Stimulated activated effector memory CD8-positive, alpha-beta T cell treated with anti-CD3 and anti-CD28 coated beads, Interleukin-12 subunit alpha, Interleukin-12 subunit beta, amount 100 ng/mL, for 72 hours (primary cell): ENCODE data around the gene ZNF397.

Source experiments
- ATAC-seq: fragments of 150-1000 bp; cut with Tn5 transposase; 2 replicates; pipeline ENCODE4 v1.10.0; 2021
- DNase-seq, 2 donors: peaks; one replicate each; pipeline ENCODE4 v3.0.0; 2021 to 2022; ENCODE audit warnings: low spot score in 2 of 2
- H3K27ac Mint-ChIP-seq: one replicate; pipeline ENCODE4 v1.8.0; 2022; ENCODE audit warnings: mild to moderate bottlenecking, mixed read lengths
- H3K36me3 Mint-ChIP-seq: one replicate; pipeline ENCODE4 v1.8.0; 2022; ENCODE audit warnings: mild to moderate bottlenecking, mixed read lengths
- H3K4me1 Mint-ChIP-seq: one replicate; pipeline ENCODE4 v1.8.0; 2022; ENCODE audit warnings: mixed read lengths
- H3K4me3 Mint-ChIP-seq: one replicate; pipeline ENCODE4 v1.8.0; 2022; ENCODE audit warnings: mild to moderate bottlenecking, mixed read lengths
- H3K9me3 Mint-ChIP-seq: one replicate; pipeline ENCODE4 v1.8.0; 2022; ENCODE audit warnings: mixed read lengths

Gene ZNF397

GRCh38 chr18:35231052-35231451 is 9.8 kb upstream of the ZNF397 start:
- Mint-ChIP-seq H3K27ac (no peak overlapping the region), H3K4me3 (peak overlapping the region; percentile 52), H3K36me3 (no peaks in the 10 kb centered on the region), H3K4me1 (peaks cover 5% of the 10 kb centered on the region), H3K9me3 (no peaks in the 10 kb centered on the region)
- ATAC-seq (peak; percentile 85), DNase-seq (peak; percentile 66 to 83)

- Mint-ChIP-seq H3K4me3 (no peak overlapping the region), H3K36me3 (peaks cover 13% of the 10 kb centered on the region), H3K4me1 (peaks cover 5% of the 10 kb centered on the region), H3K27ac (no peak overlapping the region), H3K9me3 (no peaks in the 10 kb centered on the region)
- ATAC-seq: no peak
- DNase-seq: no peak
These were observed 4.1 kb upstream of the ZNF397 start for GRCh38 chr18:35236571-35237363.

DNA sequence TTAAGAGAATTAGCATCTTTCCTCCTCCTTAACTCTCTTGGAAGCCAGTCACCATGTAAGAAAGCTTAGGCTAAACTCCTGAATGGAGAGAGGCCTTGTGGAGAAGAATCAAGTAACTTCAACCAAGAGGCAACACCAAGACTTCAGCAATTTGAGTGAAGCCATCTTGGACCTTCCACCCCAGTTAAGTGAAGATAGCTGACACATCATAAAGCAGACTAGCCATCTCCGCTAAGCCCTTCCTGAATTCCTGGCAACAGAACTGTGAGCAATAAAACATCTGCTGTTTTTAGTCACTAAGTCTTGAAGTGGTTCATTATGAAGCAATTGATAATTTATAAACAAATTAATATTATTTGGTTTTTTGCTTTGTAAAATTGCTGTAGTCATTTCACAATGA is 1.5 kb upstream of the ZNF397 start:
- no peak for DNase-seq
- peaks cover 6% of the 10 kb centered on the region for H3K9me3 Mint-ChIP-seq
- peaks cover 20% of the 10 kb centered on the region for H3K4me1 Mint-ChIP-seq
- no peak for ATAC-seq
- peaks cover 35% of the 10 kb centered on the region for H3K36me3 Mint-ChIP-seq
- no peak overlapping the region for H3K27ac Mint-ChIP-seq
- H3K4me3 Mint-ChIP-seq: no peak overlapping the region

DNA sequence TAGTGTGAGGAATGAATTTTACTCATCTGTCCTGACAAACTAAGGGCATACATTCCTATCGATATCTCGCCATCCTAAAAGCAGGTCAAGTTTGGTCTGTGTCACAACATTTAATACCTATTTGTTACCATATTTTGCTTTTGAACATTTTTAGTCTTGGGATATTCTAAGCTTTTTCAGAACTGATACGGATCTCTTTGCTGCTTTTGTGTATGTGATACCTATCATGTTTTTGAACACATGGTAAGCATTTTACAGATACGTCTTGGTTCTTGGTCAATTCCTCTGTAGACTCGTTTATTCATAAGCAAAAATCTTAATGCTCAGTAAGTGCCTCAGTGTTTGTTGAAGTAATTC is 592 bp downstream of the ZNF397 start:
- Mint-ChIP-seq H3K27ac (peak overlapping the region; percentile 99), H3K36me3 (peaks cover 57% of the 10 kb centered on the region), H3K4me1 (peaks cover 26% of the 10 kb centered on the region), H3K9me3 (peaks cover 13% of the 10 kb centered on the region), H3K4me3 (peak overlapping the region; percentile 94)
- DNase-seq (no peak), ATAC-seq (no peak)

DNA sequence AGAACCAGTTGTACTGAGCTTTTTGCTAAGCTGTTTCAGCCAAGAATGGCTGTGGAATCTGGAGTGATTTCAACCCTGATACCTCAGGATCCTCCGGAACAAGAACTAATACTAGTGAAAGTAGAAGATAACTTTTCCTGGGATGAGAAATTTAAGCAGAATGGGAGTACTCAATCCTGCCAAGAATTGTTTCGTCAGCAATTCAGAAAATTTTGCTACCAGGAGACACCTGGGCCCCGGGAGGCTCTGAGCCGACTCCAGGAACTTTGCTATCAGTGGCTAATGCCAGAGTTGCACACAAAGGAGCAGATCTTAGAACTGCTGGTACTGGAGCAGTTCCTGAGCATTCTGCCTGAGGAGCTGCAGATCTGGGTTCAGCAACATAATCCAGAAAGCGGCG is 1.6 kb downstream of the ZNF397 start:
- ATAC-seq (no peak), DNase-seq (no peak)
- peaks cover 31% of the 10 kb centered on the region for H3K4me1 Mint-ChIP-seq
- peak overlapping the region; percentile 67 for H3K27ac Mint-ChIP-seq
- peaks cover 15% of the 10 kb centered on the region for H3K9me3 Mint-ChIP-seq
- no peak overlapping the region for H3K4me3 Mint-ChIP-seq
- peaks cover 67% of the 10 kb centered on the region for H3K36me3 Mint-ChIP-seq

GRCh38 chr18:35244671-35245070 is 3.8 kb downstream of the ZNF397 start:
- H3K4me3 Mint-ChIP-seq: no peak overlapping the region
- H3K4me1 Mint-ChIP-seq: peaks cover 27% of the 10 kb centered on the region
- H3K36me3 Mint-ChIP-seq: peaks cover 89% of the 10 kb centered on the region

GRCh38 chr18:35245719-35246317 is 5.0 kb downstream of the ZNF397 start:
- Mint-ChIP-seq H3K36me3 (peaks cover 93% of the 10 kb centered on the region), H3K9me3 (peaks cover 17% of the 10 kb centered on the region), H3K4me1 (peaks cover 27% of the 10 kb centered on the region), H3K4me3 (no peak overlapping the region), H3K27ac (no peak overlapping the region)
- DNase-seq (no peak), ATAC-seq (no peak)

More at GRCh38 chr18:35244671-35245070, 3.8 kb downstream of the ZNF397 start:
- ATAC-seq: no peak
- peak overlapping the region; percentile 33 for H3K27ac Mint-ChIP-seq
- no peak for DNase-seq
- H3K9me3 Mint-ChIP-seq: peaks cover 15% of the 10 kb centered on the region

GRCh38 chr18:35246831-35247230 is 6.0 kb downstream of the ZNF397 start:
- H3K27ac Mint-ChIP-seq: peak overlapping the region; percentile 76
- ATAC-seq (no peak), DNase-seq (no peak)
- no peak overlapping the region for H3K4me3 Mint-ChIP-seq
- H3K4me1 Mint-ChIP-seq: peaks cover 27% of the 10 kb centered on the region
- H3K9me3 Mint-ChIP-seq: peaks cover 20% of the 10 kb centered on the region
- H3K36me3 Mint-ChIP-seq: peaks cover 91% of the 10 kb centered on the region

DNA sequence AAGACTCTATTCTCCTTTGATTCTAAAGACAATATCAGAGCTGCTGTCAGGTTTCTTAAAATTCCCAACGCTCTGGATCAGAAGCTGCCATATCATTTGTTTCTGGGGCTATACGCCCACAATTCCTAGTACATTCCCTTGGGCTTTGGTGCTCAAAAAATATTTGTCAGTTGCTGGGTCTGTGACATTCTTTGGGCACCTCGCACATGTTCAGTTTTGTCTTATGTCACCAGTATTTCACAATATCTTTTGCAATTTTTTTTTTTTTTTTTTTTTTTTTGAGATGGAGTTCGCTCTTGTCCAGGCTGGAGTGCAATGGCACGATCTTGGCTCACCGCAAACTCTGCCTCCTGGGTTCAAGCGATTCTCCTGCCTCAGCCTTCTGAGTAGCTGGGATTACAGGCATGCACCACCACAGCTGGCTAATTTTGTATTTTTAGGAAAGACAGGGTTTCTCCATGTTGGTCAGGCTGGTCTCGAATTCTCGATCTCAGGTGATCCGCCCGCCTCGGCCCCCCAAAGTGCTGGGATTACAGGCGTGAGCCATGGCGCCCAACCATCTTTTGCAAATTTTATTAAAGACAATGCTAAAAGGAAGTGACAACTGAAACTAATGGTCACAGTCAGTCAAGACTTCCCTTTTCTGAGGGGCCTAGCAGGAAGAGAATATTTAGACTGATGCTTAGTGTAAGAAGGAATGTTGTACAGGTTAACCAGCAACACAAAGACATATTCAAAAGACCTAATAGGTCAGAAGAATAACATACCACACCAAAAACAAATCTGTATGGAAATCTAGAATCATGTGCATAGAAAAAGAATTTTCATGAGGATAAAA is 6.8 kb downstream of the ZNF397 start:
- Mint-ChIP-seq H3K9me3 (peaks cover 24% of the 10 kb centered on the region), H3K4me1 (peaks cover 23% of the 10 kb centered on the region), H3K36me3 (peaks cover 86% of the 10 kb centered on the region), H3K27ac (no peak overlapping the region), H3K4me3 (no peak overlapping the region)
- DNase-seq (no peak), ATAC-seq (no peak)

DNA sequence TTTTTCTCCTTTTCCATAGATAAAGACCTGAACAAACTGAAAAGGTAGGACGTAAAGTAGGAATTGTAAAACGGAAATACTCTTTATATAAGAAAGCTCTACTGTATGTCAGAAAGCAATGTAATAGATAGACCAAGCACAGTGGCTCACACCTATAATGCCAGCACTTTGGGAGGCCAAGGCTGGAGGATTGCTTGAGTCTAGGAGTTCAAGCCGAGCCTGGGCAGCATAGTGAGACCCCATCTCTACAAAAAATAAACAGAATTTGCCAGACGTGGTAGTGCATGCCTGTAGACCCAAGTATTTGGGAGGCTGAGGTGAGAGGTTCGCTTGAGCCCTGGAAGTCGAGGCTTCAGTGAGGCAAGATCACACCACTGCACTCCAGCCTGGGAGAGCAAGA is 7.6 kb downstream of the ZNF397 start:
- no peak overlapping the region for H3K27ac Mint-ChIP-seq
- H3K36me3 Mint-ChIP-seq: peaks cover 78% of the 10 kb centered on the region
- H3K4me1 Mint-ChIP-seq: peaks cover 20% of the 10 kb centered on the region
- H3K9me3 Mint-ChIP-seq: peaks cover 26% of the 10 kb centered on the region
- no peak for ATAC-seq
- H3K4me3 Mint-ChIP-seq: no peak overlapping the region
- no peak for DNase-seq

- ATAC-seq (no peak), DNase-seq (no peak)
- peaks cover 21% of the 10 kb centered on the region for H3K9me3 Mint-ChIP-seq
- peaks cover 50% of the 10 kb centered on the region for H3K36me3 Mint-ChIP-seq
- no peak overlapping the region for H3K27ac Mint-ChIP-seq
- no peak overlapping the region for H3K4me3 Mint-ChIP-seq
- H3K4me1 Mint-ChIP-seq: no peaks in the 10 kb centered on the region
These were observed 11.6 kb downstream of the ZNF397 start for GRCh38 chr18:35252466-35252865.

DNA sequence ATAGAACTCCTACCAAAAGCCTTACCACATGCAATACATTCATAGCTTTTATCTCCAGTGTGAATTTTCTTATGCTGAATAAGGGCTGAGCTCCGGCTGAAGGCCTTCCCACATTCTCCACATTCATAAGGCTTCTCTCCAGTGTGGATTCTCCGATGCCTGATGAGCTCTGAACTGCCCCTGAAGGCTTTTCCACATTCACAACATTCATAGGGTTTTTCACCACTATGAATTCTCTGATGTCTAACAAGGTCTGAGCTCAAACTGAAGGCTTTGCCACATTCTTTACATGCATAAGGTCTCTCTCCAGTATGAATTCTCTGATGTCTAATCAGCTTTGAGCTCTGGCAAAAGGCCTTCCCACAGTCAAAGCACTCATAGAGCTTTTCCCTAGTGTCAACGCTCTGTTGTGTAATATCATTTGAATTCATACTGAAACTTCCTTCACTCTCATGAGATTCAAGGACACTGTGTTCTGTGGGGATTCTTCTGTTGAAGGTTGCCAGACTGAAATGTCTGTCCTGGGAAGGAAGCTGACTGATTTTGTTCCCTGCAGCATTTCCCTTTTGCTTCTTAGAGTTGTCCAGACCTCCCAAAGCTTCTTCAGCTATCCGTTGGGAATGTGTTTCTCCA is 12.9 kb downstream of the ZNF397 start:
- no peak overlapping the region for H3K4me3 Mint-ChIP-seq
- no peak for ATAC-seq
- no peak for DNase-seq
- H3K9me3 Mint-ChIP-seq: peaks cover 21% of the 10 kb centered on the region
- no peaks in the 10 kb centered on the region for H3K4me1 Mint-ChIP-seq
- no peak overlapping the region for H3K27ac Mint-ChIP-seq
- peaks cover 50% of the 10 kb centered on the region for H3K36me3 Mint-ChIP-seq

DNA sequence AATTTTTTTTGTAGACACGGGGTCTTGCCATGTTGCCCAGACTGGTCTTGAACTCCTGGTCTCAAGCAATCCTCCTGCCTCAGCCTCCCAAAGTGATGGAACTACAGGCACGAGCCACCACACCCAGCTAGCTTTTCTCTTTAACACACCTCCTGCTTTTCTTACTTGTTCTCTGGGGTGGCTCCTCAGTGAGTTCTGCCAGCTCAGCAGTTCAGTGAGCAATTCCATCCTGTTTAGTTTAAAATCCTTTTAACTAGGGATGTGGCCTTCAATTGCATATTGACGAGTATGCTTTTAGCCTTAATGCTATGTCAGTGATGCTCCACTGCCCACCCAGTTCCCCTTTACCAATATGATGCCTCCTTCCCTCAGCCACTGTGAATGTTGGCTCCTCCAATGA is 16.1 kb downstream of the ZNF397 start:
- H3K9me3 Mint-ChIP-seq: peaks cover 15% of the 10 kb centered on the region
- ATAC-seq: no peak
- no peak overlapping the region for H3K27ac Mint-ChIP-seq
- H3K36me3 Mint-ChIP-seq: peaks cover 28% of the 10 kb centered on the region
- DNase-seq: no peak
- no peak overlapping the region for H3K4me3 Mint-ChIP-seq
- no peaks in the 10 kb centered on the region for H3K4me1 Mint-ChIP-seq

DNA sequence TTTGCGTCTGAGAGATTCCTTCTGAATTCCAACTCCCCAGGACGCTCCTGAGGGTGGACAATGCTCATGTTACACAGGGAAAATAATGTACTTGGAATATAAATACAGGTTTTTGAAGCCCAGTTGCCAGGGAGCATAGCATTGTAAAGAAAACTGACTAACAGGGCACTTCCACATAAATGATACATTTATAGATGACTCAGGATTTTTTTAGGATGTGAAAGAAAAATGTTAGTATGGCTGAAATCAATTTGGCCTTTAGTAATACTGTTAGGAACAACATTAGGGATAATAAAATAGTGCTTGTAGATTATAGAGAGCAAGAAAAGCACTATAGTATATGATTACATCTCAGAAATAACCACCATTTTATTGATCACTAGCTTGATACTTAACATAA is 23.6 kb downstream of the ZNF397 start:
- peaks cover 35% of the 10 kb centered on the region for H3K4me1 Mint-ChIP-seq
- DNase-seq (no peak), ATAC-seq (no peak)
- H3K36me3 Mint-ChIP-seq: peaks cover 20% of the 10 kb centered on the region
- H3K9me3 Mint-ChIP-seq: peaks cover 13% of the 10 kb centered on the region
- H3K4me3 Mint-ChIP-seq: no peak overlapping the region
- H3K27ac Mint-ChIP-seq: peak overlapping the region; percentile 73

DNA sequence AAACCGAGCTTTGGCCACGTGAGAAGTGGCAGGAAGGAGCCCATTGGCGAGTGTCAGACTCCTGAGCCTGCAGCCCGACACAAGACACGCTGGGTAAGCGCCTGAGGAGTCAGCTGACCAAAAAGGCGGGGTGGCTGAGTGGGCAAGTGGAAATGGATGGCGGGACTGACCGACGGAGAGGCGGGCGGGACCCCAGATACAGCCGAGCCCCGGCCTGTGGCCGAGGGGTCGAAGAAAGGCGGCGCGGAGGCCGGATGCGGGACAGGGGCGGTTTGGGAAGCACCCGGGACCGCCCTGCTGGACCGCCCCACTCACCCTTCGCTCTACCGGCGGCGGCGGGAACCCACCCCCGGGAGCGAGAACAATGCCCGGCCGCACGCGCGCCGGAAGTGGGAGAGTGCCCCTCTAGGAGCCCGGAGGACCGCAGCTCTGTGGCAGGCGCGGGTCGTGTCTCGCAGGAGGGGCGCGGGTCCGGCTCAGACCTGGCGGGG is 26.4 kb downstream of the ZNF397 start:
- H3K27ac Mint-ChIP-seq: peak overlapping the region; percentile 97
- H3K4me3 Mint-ChIP-seq: peak overlapping the region; percentile 87
- ATAC-seq (peak; percentile 87), DNase-seq (peak; percentile 50 to 71)
- peaks cover 13% of the 10 kb centered on the region for H3K9me3 Mint-ChIP-seq
- peaks cover 35% of the 10 kb centered on the region for H3K4me1 Mint-ChIP-seq
- H3K36me3 Mint-ChIP-seq: peaks cover 20% of the 10 kb centered on the region
